Mucosa of rectum (tissue), 2 donors: Measurements from ENCODE around the gene ZBTB5.

Experiments
- H3K27ac ChIP-seq, 2 donors: one replicate each; pipeline ENCODE4 v1.7.0; 2013; ENCODE audit warnings: inconsistent platforms in 2 of 2, low read depth in 2 of 2, low read length in 2 of 2
- H3K27me3 ChIP-seq, 2 donors: one replicate each; pipeline ENCODE4 v1.7.0; 2013; ENCODE audit warnings: low read length in 2 of 2; ENCODE audit not compliant: control insufficient read depth in 2 of 2, insufficient read depth in 2 of 2
- H3K36me3 ChIP-seq, 2 donors: one replicate each; pipeline ENCODE4 v1.7.0; 2013; ENCODE audit warnings: low read length in 2 of 2; ENCODE audit not compliant: control insufficient read depth in 2 of 2, insufficient read depth in 2 of 2
- H3K4me1 ChIP-seq, 2 donors: one replicate each; pipeline ENCODE4 v1.7.0; 2013; ENCODE audit warnings: low read length in 2 of 2, mild to moderate bottlenecking in 1 of 2; ENCODE audit not compliant: control insufficient read depth in 2 of 2, insufficient read depth in 2 of 2
- H3K4me3 ChIP-seq, 2 donors: one replicate each; pipeline ENCODE4 v1.7.0; 2013; ENCODE audit warnings: low read length in 2 of 2
- H3K9ac ChIP-seq, 2 donors: one replicate each; pipeline ENCODE4 v1.7.0; 2013; ENCODE audit warnings: low read length in 2 of 2, low read depth in 1 of 2, mild to moderate bottlenecking in 1 of 2
- H3K9me3 ChIP-seq, 2 donors: one replicate each; pipeline ENCODE4 v1.7.0; 2013; ENCODE audit warnings: low read length in 2 of 2; ENCODE audit not compliant: control insufficient read depth in 2 of 2
- donor health status: healthy.
- donor health status: Normal muscosa, but diverticular disease.

The ZBTB5 gene

GRCh38 chr9:37507566-37508134 lies 42.4 kb upstream of the ZBTB5 start:
- H3K4me1 ChIP-seq = no peaks in the 10 kb centered on the region
- H3K36me3 ChIP-seq = peaks cover 8 to 33% of the 10 kb centered on the region in 2 donors
- no peak overlapping the region for H3K4me3 ChIP-seq
- H3K9ac ChIP-seq = no peak overlapping the region
- H3K27ac ChIP-seq = no peak overlapping the region
- no peaks in the 10 kb centered on the region for H3K9me3 ChIP-seq
- H3K27me3 ChIP-seq = no peaks in the 10 kb centered on the region

DNA sequence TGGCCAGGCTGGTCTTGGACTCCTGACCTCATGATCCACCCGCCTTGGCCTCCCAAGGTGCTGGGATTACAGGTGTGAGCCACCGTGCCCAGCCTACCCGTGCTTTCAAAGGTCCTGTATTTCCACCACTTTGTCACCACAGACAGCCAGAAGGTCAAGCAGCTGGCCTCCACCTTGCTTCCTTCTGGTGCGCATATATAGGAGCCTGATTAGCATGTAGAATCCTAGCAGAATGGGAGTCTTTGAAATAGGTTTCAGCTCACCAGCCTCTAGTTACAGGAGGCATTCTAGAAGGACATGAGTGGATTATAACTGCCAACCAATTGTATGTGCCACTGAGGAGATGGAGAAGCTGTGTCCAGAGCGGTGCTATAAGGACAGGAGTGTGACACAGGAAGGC lies 39.4 kb upstream of the ZBTB5 start:
- no peak overlapping the region for H3K27ac ChIP-seq
- no peak overlapping the region for H3K9ac ChIP-seq
- no peaks in the 10 kb centered on the region for H3K4me1 ChIP-seq
- H3K27me3 ChIP-seq = no peaks in the 10 kb centered on the region
- peaks cover 29 to 55% of the 10 kb centered on the region in 2 donors for H3K36me3 ChIP-seq
- no peak overlapping the region for H3K4me3 ChIP-seq
- no peaks in the 10 kb centered on the region for H3K9me3 ChIP-seq

DNA sequence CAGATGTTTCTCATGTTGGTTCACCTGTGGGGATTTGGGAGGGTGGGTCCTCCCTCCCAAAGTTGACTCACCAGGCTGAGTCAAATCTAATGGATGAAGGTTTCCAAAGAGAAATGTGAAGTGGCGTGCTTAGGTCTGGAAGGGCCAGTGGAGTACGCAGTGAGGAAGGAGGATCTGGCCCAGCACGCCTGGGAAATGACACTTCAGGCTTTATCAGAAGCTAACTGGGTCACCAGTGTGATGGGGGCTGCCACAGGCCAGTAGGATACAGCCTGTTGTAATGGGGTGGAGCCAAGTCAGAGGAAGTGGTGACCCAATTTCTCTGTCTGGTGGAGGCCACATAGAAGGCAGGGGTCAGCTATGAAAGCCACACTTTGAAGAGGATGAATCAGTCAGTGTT lies 38.5 kb upstream of the ZBTB5 start:
- Histone ChIP-seq H3K4me1 (no peaks in the 10 kb centered on the region), H3K4me3 (no peak overlapping the region), H3K9ac (no peak overlapping the region), H3K27me3 (no peaks in the 10 kb centered on the region), H3K9me3 (no peaks in the 10 kb centered on the region), H3K36me3 (peaks cover 34 to 53% of the 10 kb centered on the region in 2 donors), H3K27ac (no peak overlapping the region)

- Histone ChIP-seq H3K9me3 (no peaks in the 10 kb centered on the region), H3K9ac (no peak overlapping the region), H3K36me3 (peaks cover 39 to 47% of the 10 kb centered on the region in 2 donors), H3K27me3 (no peaks in the 10 kb centered on the region), H3K27ac (no peak overlapping the region), H3K4me3 (no peak overlapping the region), H3K4me1 (no peaks in the 10 kb centered on the region)
Measured at GRCh38 chr9:37501957-37502596, 36.8 kb upstream of the ZBTB5 start.

GRCh38 chr9:37499297-37499696 lies 34.0 kb upstream of the ZBTB5 start:
- Histone ChIP-seq H3K4me3 (no peak overlapping the region), H3K9ac (no peak overlapping the region), H3K36me3 (peaks cover 54 to 58% of the 10 kb centered on the region in 2 donors), H3K4me1 (no peaks in the 10 kb centered on the region), H3K9me3 (no peaks in the 10 kb centered on the region), H3K27ac (no peak overlapping the region), H3K27me3 (no peaks in the 10 kb centered on the region)

- Histone ChIP-seq H3K4me3 (no peak overlapping the region), H3K9ac (no peak overlapping the region), H3K36me3 (peaks cover 58 to 59% of the 10 kb centered on the region in 2 donors), H3K27ac (no peak overlapping the region), H3K4me1 (no peaks in the 10 kb centered on the region), H3K27me3 (no peaks in the 10 kb centered on the region), H3K9me3 (no peaks in the 10 kb centered on the region)
Measured at GRCh38 chr9:37498457-37498856, 33.2 kb upstream of the ZBTB5 start.

DNA sequence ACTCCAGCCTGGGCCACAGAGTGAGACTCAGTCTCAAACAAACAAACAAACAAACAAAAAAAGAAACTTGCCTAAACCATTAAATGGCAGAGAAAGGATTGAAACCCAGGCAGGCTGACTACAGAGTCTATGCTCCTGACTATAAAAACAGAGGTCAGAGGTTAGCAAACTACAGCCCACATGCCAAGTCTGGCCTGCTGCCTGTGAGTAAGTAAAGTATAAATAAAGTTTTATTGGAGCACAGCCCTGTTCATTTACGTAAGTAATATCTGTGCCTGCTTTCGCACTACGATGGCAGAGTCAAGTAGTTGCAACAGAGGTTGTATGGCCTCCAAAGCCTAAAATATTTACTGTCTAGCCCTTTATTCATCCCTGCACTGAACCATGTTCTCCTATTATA lies 32.1 kb upstream of the ZBTB5 start:
- Histone ChIP-seq H3K27ac (no peak overlapping the region), H3K27me3 (no peaks in the 10 kb centered on the region), H3K36me3 (peaks cover 63 to 65% of the 10 kb centered on the region in 2 donors)

DNA sequence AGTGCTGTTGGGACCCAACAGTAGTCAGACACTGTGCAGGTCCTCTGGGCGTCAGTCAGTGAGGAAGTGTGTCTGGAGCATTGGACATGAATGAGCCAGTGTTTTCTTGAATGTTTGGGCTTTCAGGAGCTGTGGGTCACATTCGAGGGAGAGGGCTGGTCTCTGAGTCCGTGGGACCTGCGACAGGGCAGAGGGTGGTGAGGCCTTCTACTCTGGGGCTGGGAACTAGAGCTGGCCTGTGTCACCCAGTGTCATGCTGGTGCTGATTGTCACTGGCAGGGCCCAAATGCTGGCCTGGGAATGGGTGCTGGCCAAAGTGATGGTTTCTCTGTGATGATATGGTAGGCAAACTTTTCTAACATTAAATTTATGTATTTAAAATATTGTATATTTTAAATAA lies 30.8 kb upstream of the ZBTB5 start:
- Histone ChIP-seq H3K27me3 (no peaks in the 10 kb centered on the region), H3K9me3 (no peaks in the 10 kb centered on the region), H3K9ac (no peak overlapping the region), H3K4me1 (no peaks in the 10 kb centered on the region), H3K36me3 (peaks cover 56 to 58% of the 10 kb centered on the region in 2 donors), H3K4me3 (no peak overlapping the region), H3K27ac (no peak overlapping the region)

More for the DNA sequence above, 32.1 kb upstream of the ZBTB5 start:
- no peak overlapping the region for H3K4me3 ChIP-seq
- H3K9ac ChIP-seq = no peak overlapping the region
- no peaks in the 10 kb centered on the region for H3K9me3 ChIP-seq
- no peaks in the 10 kb centered on the region for H3K4me1 ChIP-seq

GRCh38 chr9:37495571-37495970 lies 30.3 kb upstream of the ZBTB5 start:
- Histone ChIP-seq H3K9me3 (no peaks in the 10 kb centered on the region), H3K9ac (no peak overlapping the region), H3K27me3 (no peaks in the 10 kb centered on the region), H3K36me3 (peaks cover 54% of the 10 kb centered on the region in 2 donors), H3K27ac (no peak overlapping the region), H3K4me3 (no peak overlapping the region), H3K4me1 (no peaks in the 10 kb centered on the region)

DNA sequence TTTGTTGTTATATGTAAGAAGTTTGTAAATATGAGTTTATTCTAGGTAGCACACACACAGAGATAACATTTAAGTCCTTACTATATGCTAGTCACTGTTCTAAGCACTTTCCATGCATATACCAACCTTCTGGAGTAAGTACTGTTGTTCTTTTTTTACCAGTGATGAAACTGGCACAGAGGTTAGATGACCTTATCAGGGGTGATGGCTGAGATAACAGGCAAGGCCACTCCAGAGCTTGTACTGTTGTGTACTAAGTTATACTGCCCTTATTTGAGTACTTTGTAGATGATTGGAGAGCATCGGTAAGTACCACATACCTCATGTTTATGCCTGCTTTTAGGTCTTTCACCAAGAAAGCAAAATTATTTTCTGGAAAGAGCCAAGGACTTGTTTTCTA lies 26.7 kb upstream of the ZBTB5 start:
- Histone ChIP-seq H3K9me3 (no peaks in the 10 kb centered on the region), H3K27ac (no peak overlapping the region), H3K27me3 (no peaks in the 10 kb centered on the region), H3K9ac (no peak overlapping the region), H3K36me3 (peaks cover 40 to 46% of the 10 kb centered on the region in 2 donors), H3K4me3 (no peak overlapping the region), H3K4me1 (peaks cover 4 to 6% of the 10 kb centered on the region in 2 donors)
